IPS-NIHi7 (cell line): ENCODE data around the gene SYNM.

Source experiments
- DNase-seq: peaks from one replicate; pipeline ENCODE4 v3.0.0; 2012; ENCODE audit warnings: mixed read lengths; ENCODE audit errors: extremely low spot score

SYNM gene

GRCh38 chr15:99140590-99140989 lies 35.7 kb downstream of the SYNM start:
- no peak for DNase-seq

- DNase-seq = no peak
Observed at GRCh38 chr15:99141943-99142342, 37.1 kb downstream of the SYNM start.

- DNase-seq = no peak
Observed at GRCh38 chr15:99142562-99142961, 37.7 kb downstream of the SYNM start.

GRCh38 chr15:99143242-99143641 lies 38.4 kb downstream of the SYNM start:
- DNase-seq = no peak

GRCh38 chr15:99143655-99144610 lies 39.1 kb downstream of the SYNM start:
- DNase-seq = no peak

GRCh38 chr15:99145005-99145404 lies 40.1 kb downstream of the SYNM start:
- DNase-seq = no peak

- DNase-seq = no peak
Observed at GRCh38 chr15:99145778-99146177, 40.9 kb downstream of the SYNM start.

- DNase-seq = no peak
Observed at GRCh38 chr15:99146661-99147060, 41.8 kb downstream of the SYNM start.

GRCh38 chr15:99148851-99149276 lies 44.0 kb downstream of the SYNM start:
- DNase-seq = no peak

- DNase-seq = no peak
Observed at GRCh38 chr15:99149366-99149765, 44.5 kb downstream of the SYNM start.

GRCh38 chr15:99151156-99151555 lies 46.3 kb downstream of the SYNM start:
- no peak for DNase-seq

- DNase-seq = no peak
Observed at GRCh38 chr15:99153026-99153535, 48.2 kb downstream of the SYNM start.

- DNase-seq = no peak
Observed at GRCh38 chr15:99154271-99154670, 49.4 kb downstream of the SYNM start.

- DNase-seq = no peak
Observed at GRCh38 chr15:99155961-99156443, 51.1 kb downstream of the SYNM start.

GRCh38 chr15:99157456-99157855 lies 52.6 kb downstream of the SYNM start:
- DNase-seq = no peak

GRCh38 chr15:99158626-99159412 lies 53.9 kb downstream of the SYNM start:
- no peak for DNase-seq

- DNase-seq = no peak
Observed at GRCh38 chr15:99163271-99164062, 58.6 kb downstream of the SYNM start.

GRCh38 chr15:99164119-99164518 lies 59.2 kb downstream of the SYNM start:
- no peak for DNase-seq

GRCh38 chr15:99165020-99165790 lies 60.3 kb downstream of the SYNM start:
- DNase-seq = no peak

GRCh38 chr15:99165956-99166689 lies 61.2 kb downstream of the SYNM start:
- no peak for DNase-seq
